Activated naive CD4-positive, alpha-beta T cell treated with anti-CD3 and anti-CD28 coated beads, Interleukin-2, amount 50 U/mL, for 16 hours (primary cell): ENCODE measurements around the gene CETN2.
"Not testable (repeated sequence)": the region's sequence is repeated elsewhere in the genome, so short reads cannot be mapped to it uniquely, and the experiment has no call there.

Experiments
- DNase-seq: peaks from one replicate; pipeline ENCODE4 v3.0.0-alpha.2; 2020

Gene CETN2

DNA sequence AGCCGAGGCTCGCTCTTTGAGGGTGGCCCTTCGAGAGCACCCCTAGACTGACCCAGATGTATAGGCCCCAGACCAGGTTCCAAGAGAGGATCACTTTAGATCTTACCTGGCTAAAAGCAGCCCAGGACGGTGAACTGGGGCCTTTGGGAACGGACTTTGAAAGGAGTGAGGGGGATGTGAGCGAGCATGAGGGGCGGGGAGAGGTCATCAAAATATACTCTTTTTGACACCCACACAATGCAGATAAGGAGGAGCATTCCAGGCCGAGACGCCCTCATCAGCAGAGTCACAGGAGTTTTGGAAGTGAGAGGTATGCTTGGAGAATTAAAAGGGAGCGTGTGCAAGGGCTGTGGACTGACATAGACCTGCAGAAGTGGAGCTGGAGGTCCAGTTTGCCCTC is 834 bp upstream of the CETN2 start:
- no peak for DNase-seq

DNA sequence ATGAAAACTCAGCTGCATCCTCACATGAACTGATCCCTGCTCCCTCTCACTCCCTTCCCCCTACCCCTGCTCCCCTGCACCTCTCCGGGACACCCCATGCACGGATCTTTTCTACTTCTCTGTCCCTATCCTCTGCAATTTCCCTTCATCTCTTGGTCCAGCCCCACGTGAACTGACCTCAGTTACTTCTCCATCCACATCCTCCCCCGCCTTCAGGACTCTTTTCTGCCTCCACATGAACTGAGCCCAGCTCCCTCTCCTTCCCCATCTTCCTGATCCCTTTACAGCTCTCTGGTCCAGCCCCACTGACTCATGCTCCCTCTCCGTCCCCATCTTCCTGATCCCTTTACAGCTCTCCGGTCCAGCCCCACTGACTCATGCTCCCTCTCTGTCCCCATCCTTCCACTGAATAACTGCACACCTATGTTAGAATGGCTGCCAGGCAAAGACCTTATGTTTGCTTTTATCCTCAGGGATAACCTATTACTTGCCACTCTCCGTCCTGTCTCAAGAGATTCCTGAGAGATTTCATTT is 5.6 kb downstream of the CETN2 start:
- DNase-seq = no peak

DNA sequence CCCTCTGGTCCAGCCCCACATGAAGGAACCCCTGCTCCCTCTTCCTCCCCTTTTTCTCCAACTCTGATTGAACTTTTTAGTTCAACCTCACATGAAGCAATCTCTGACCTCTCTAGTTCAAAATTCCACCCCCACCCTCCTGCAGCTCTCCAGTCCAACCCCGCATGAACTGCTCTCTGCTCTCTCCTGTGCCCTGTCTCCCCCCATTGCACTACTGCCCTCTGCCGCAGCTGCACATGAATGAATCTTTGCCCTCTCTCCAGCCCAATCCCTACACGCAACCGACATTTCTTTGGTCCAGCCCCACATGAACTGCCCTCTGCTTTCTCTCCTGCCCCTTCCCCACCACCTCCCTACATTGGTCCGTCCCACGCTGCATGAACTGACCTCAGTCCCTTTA is 6.9 kb downstream of the CETN2 start:
- DNase-seq = no peak

- DNase-seq = no peak
Observed at GRCh38 chrX:152822383-152823086, 8.0 kb downstream of the CETN2 start.

DNA sequence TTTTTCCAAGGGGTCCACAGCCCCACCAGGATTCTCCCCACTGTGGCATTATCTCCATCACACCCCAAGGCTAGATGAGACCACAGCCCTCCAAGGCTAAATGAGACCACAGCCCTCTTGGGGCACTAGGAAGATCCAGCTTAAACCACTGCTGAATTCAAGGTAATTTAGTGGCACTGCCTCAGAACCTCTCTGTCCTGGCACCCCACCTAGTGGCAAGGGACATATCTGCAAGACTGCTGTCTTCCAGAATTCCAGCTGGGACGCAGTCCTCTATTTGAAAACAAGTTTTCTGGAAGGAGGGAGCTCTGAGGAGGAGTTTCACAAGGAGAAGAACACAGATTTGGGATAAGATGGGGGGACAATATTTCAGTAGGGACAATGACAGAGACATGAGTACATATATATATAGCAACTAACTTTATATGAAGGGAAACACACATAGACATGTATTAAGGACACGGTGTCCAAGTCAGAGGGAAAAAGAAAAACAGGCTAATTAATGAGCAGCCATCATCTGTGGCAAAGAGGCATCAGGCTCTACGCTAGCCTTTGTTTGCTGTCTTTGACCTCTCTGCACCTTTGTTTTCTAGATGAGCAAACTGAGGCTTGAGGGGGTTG is 9.3 kb downstream of the CETN2 start:
- no peak for DNase-seq

GRCh38 chrX:152819732-152820131 is 10.8 kb downstream of the CETN2 start:
- DNase-seq = no peak

GRCh38 chrX:152819266-152819665 is 11.3 kb downstream of the CETN2 start:
- DNase-seq = no peak

GRCh38 chrX:152818356-152818755 is 12.2 kb downstream of the CETN2 start:
- DNase-seq = no peak

DNA sequence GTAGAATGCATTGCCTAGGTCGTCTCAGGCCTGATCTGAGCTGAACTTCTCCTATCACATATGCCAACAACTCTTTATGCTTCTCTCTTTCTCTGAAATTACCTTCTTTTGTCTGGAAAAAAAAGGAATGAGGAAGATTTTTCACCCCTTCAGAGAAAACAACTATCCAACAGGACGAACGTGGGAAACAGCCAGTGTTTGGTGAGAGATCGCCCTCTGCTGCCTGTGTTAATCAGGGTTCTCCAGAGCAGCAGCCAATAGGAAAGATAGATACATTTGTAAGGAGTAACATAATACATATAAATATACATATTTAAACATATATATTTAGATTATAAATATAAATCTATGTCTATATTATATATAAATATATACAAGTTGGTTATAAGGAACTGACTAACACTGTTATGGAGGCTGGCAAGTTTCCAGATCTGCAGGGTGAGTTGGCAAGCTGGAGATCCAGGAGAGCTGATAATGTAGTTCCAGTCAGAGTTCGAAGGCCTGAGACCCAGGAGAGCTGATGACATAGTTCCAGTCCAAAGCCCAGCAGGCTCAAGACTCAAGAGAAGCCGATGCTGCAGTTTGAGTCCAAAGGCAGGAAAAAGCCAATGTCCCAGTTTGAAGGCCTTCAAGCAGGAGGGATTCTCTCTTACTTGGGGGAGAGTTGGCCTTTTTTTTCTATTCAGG is 13.3 kb downstream of the CETN2 start:
- no peak for DNase-seq

- DNase-seq = no peak
Observed at GRCh38 chrX:152814048-152814447, 16.5 kb downstream of the CETN2 start.

- DNase-seq = no peak
Observed at GRCh38 chrX:152813206-152813605, 17.4 kb downstream of the CETN2 start.

- DNase-seq = no peak
Observed at GRCh38 chrX:152810403-152810802, 20.2 kb downstream of the CETN2 start.

GRCh38 chrX:152806035-152806434 is 24.5 kb downstream of the CETN2 start:
- DNase-seq = no peak

GRCh38 chrX:152798945-152799344 is 31.6 kb downstream of the CETN2 start:
- no peak for DNase-seq

DNA sequence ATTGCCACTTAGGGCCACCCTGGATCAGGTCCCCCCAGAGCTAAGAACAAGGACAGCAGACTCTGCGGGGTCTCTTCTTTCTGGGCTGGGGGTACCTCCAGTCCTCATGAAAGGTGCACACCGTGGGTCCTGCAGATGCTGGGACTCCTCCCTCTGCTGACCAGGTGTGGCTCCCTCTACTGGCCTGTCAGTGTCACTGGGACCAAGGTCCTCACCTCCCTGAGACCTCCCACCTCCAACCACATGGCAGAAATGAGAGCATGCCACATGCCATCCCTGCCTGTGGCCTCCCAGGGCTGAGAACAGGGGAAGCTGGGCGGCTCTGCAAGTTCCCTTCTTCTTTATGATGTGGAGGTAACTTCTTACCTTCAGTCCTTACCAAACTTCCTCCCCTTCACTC is 43.5 kb downstream of the CETN2 start:
- DNase-seq = not testable (repeated sequence)
